GM12875 (cell line): ENCODE measurements around the gene RAET1L.

Experiments used
- H3K4me3 ChIP-seq: one replicate; pipeline ENCODE4 v1.5.1; 2011; ENCODE audit warnings: low read depth, low read length, control low read depth
- CTCF ChIP-seq: IDR thresholded peaks from 2 replicates; pipeline ENCODE4 v1.5.1; 2011; ENCODE audit warnings: low read depth, mild to moderate bottlenecking, control low read depth, inconsistent platforms, low read length, moderate library complexity, borderline replicate concordance; ENCODE audit not compliant: insufficient read depth

RAET1L gene

GRCh38 chr6:150043501-150044412 is 18.4 kb upstream of the RAET1L start:
- no peak overlapping the region for H3K4me3 ChIP-seq
- TF ChIP-seq CTCF = no peak

GRCh38 chr6:150043096-150043495 is 17.8 kb upstream of the RAET1L start:
- TF ChIP-seq CTCF = no peak

GRCh38 chr6:150038202-150039062 is 13.1 kb upstream of the RAET1L start:
- TF ChIP-seq CTCF = no peak
- no peak overlapping the region for H3K4me3 ChIP-seq

More at GRCh38 chr6:150043096-150043495, 17.8 kb upstream of the RAET1L start:
- H3K4me3 ChIP-seq = no peak overlapping the region

GRCh38 chr6:150037526-150038201 is 12.3 kb upstream of the RAET1L start:
- no peak overlapping the region for H3K4me3 ChIP-seq
- no peak for TF ChIP-seq CTCF

- TF ChIP-seq CTCF = no peak
- H3K4me3 ChIP-seq = no peak overlapping the region
Measured at GRCh38 chr6:150036081-150036480, 10.7 kb upstream of the RAET1L start.

- TF ChIP-seq CTCF = no peak
- no peak overlapping the region for H3K4me3 ChIP-seq
Measured at GRCh38 chr6:150033207-150033771, 8.0 kb upstream of the RAET1L start.
